ENCODE data around the gene PRR15L. TPM values are rescaled to one million over a fixed set of nuclear protein-coding genes. Genes with fewer than 3 reads are reported as not detected.
A peak's percentile ranks its signal among the peaks of the same experiment; 100 is the strongest.

Gene PRR15L
- total RNA-seq, 1 experiment from 2014 or later = 0.18 TPM

- ChIA-PET CTCF (interaction anchor here (0.6 to 0.8 kb wide), 4 partner anchors 28 to 75 kb away, joined by 3 to 10 read pairs (median 4); no protein-coding TSS in a partner anchor), POLR2A (no interaction called here)
- H3K9me3 ChIP-seq (ENCODE audit: control insufficient read depth, insufficient read depth, low read depth, low read length) = no peaks in the 10 kb centered on the region
- H3K4me1 ChIP-seq (ENCODE audit: control insufficient read depth, insufficient read depth, low read length) = peaks cover 34% of the 10 kb centered on the region
- no TSS peak for BruUV-seq (replicated peaks)
- peak overlapping the region; percentile 19; the same call in 1 of the 2 replicates for H3K27ac ChIP-seq (ENCODE audit: low read length)
- H3K27me3 ChIP-seq (ENCODE audit: control insufficient read depth, insufficient read depth, low read length) = no peaks in the 10 kb centered on the region
- no peaks in the 10 kb centered on the region for H3K36me3 ChIP-seq (ENCODE audit: control insufficient read depth, insufficient read depth, low read length)
- in situ Hi-C loops (cut with HindIII; ENCODE audit: low pct_unique_long_range_greater_than_20kb, low sequenced_read_pairs) = no loop called here
- TF ChIP-seq TCF7L2 (IDR thresholded peaks at IDR 0.05; ENCODE audit: low read depth, low read length) (no peak), CTCF (IDR thresholded peaks at IDR 0.05) (no peak), SIN3A (IDR thresholded peaks at IDR 0.05; ENCODE audit: borderline replicate concordance, insufficient read depth, low read depth, low read length) (no peak), REST (IDR thresholded peaks at IDR 0.05; ENCODE audit: insufficient read depth in 1 of 2, low read depth in 2 of 2, low read length in 1 of 2) (no peak), POLR2AphosphoS5 (IDR thresholded peaks at IDR 0.05; ENCODE audit: low read depth, low read length) (no peak)
- DNase-seq (ENCODE audit: low read depth, low spot score) (no peak), ATAC-seq (no peak)
- no peak overlapping the region for H3K4me3 ChIP-seq (ENCODE audit: low read depth in 2 of 2, low read length in 2 of 2)
- intact Hi-C loops (cut with micrococcal nuclease; ENCODE audit: unreplicated experiment) = no loop called here
These were observed 47.3 kb upstream of the PRR15L start for GRCh38 chr17:48004983-48005382.

- ATAC-seq = no peak
These were observed 45.9 kb upstream of the PRR15L start for GRCh38 chr17:48003417-48004151.

More at GRCh38 chr17:48003417-48004151, 45.9 kb upstream of the PRR15L start:
- H3K27ac ChIP-seq (ENCODE audit: low read length) = peak overlapping the region; percentile 89
- in situ Hi-C loops (cut with HindIII; ENCODE audit: low pct_unique_long_range_greater_than_20kb, low sequenced_read_pairs) = no loop called here
- peaks cover 34% of the 10 kb centered on the region for H3K4me1 ChIP-seq (ENCODE audit: control insufficient read depth, insufficient read depth, low read length)
- no peaks in the 10 kb centered on the region for H3K27me3 ChIP-seq (ENCODE audit: control insufficient read depth, insufficient read depth, low read length)
- TF ChIP-seq CTCF (IDR thresholded peaks at IDR 0.05) = no peak
- TF ChIP-seq TCF7L2 (IDR thresholded peaks at IDR 0.05; ENCODE audit: low read depth, low read length) = no peak
- CTCF ChIA-PET = interaction anchor here (0.6 to 0.7 kb wide), 2 partner anchors 34 to 127 kb away, joined by 3 to 5 read pairs; no protein-coding TSS in a partner anchor
- H3K36me3 ChIP-seq (ENCODE audit: control insufficient read depth, insufficient read depth, low read length) = no peaks in the 10 kb centered on the region
- no peak overlapping the region for H3K4me3 ChIP-seq (ENCODE audit: low read depth in 2 of 2, low read length in 2 of 2)
- no TSS peak for BruUV-seq (replicated peaks)
- no peak for DNase-seq (ENCODE audit: low read depth, low spot score)
- POLR2A ChIA-PET = no interaction called here
- intact Hi-C loops (cut with micrococcal nuclease; ENCODE audit: unreplicated experiment) = no loop called here
- no peaks in the 10 kb centered on the region for H3K9me3 ChIP-seq (ENCODE audit: control insufficient read depth, insufficient read depth, low read depth, low read length)

Data from Panc1 (cell line).